ENCODE results near the gene MARCHF11. TPM values are rescaled to one million over a fixed set of nuclear protein-coding genes. Genes with fewer than 3 reads are reported as not detected.

MARCHF11 gene
- total and polyA plus RNA-seq, 2 of the 8 experiments (the other 6 are each of a cell fraction or from before 2014, with no cell fraction given), result 0.27 to 0.82 TPM

- Histone ChIP-seq H2AFZ (ENCODE audit: low read length) (no peak overlapping the region), H3K27me3 (replicated peaks in 1 of 4; ENCODE audit: control insufficient read depth in 3 of 4, extremely low read depth in 1 of 4, insufficient read depth in 3 of 4, low read length in 3 of 4) (no peaks in the 10 kb centered on the region), H3K14ac (ENCODE audit: insufficient read length) (no peak overlapping the region), H4K8ac (ENCODE audit: extremely low read depth, insufficient read depth, low read length) (no peak overlapping the region), H3K56ac (replicated peaks; ENCODE audit: insufficient read length, low read depth, low read length) (no peak overlapping the region), H3K4me3 (ENCODE audit: extremely low read depth in 1 of 4, insufficient read depth in 2 of 4, low read depth in 3 of 4, low read length in 4 of 4) (no peak overlapping the region), H2AK5ac (ENCODE audit: low read depth, low read length) (no peak overlapping the region), H4K91ac (replicated peaks; ENCODE audit: insufficient read length, low read length) (no peak overlapping the region), H2BK5ac (ENCODE audit: low read depth, low read length) (no peak overlapping the region), H3K23ac (ENCODE audit: insufficient read length) (no peak overlapping the region), H3K18ac (ENCODE audit: extremely low read depth, low read length) (no peak overlapping the region), H3K4ac (replicated peaks; ENCODE audit: insufficient read length, low read depth, low read length) (no peak overlapping the region), H2BK12ac (ENCODE audit: low read depth, low read length) (no peak overlapping the region), H3K4me1 (replicated peaks in 1 of 4; ENCODE audit: control insufficient read depth in 3 of 4, insufficient read depth in 4 of 4, low read length in 3 of 4) (no peaks in the 10 kb centered on the region), H2BK15ac (ENCODE audit: low read length) (no peak overlapping the region), H3K79me1 (ENCODE audit: low read depth, low read length) (no peaks in the 10 kb centered on the region), H3K9me3 (ENCODE audit: insufficient read depth in 2 of 2, low read depth in 1 of 2, low read length in 1 of 2) (no peaks in the 10 kb centered on the region), H3K9ac (replicated peaks in 1 of 4; ENCODE audit: extremely low read depth in 1 of 4, low read depth in 3 of 4, low read length in 3 of 4) (no peak overlapping the region), H3K27ac (ENCODE audit: low read depth, low read length) (no peak overlapping the region), H4K20me1 (replicated peaks in 1 of 2; ENCODE audit: control insufficient read depth in 1 of 2, insufficient read depth in 2 of 2, low read length in 2 of 2) (no peaks in the 10 kb centered on the region), H3K79me2 (ENCODE audit: control insufficient read depth in 1 of 2, insufficient read depth in 2 of 2, low read length in 2 of 2) (no peaks in the 10 kb centered on the region), H3K36me3 (ENCODE audit: control insufficient read depth in 2 of 4, insufficient read depth in 4 of 4, low read length in 3 of 4) (no peaks in the 10 kb centered on the region), H2BK120ac (replicated peaks; ENCODE audit: low read depth, low read length) (no peak overlapping the region), H2BK20ac (ENCODE audit: low read length) (no peak overlapping the region), H3K4me2 (ENCODE audit: insufficient read depth in 1 of 2, low read depth in 2 of 2, low read length in 2 of 2) (no peak overlapping the region), H4K5ac (ENCODE audit: insufficient read length, low read depth, low read length) (no peak overlapping the region), H3K23me2 (ENCODE audit: low read depth, low read length) (0 out of 2 replicates have a peak, but pooled peaks cover 2% of the 10 kb centered on the region)
- DNase-seq (ENCODE audit: low read depth in 1 of 2, low spot score in 2 of 2), result no peak
- POLR2A ChIA-PET (ENCODE audit: partially characterized antibody), result no interaction called here
- FAIRE-seq, result no peak
- CTCF ChIA-PET (ENCODE audit: partially characterized antibody), result interaction anchor here (0.9 kb wide), 1 partner anchor 10 kb away, joined by 3 read pairs; no protein-coding TSS in a partner anchor
- no peak for TF ChIP-seq CEBPB (IDR thresholded peaks at IDR 0.05; ENCODE audit: low read depth, low read length)
- TF ChIP-seq JUND (IDR thresholded peaks at IDR 0.05; ENCODE audit: low read length), result no peak
- no peak for TF ChIP-seq SP2 (IDR thresholded peaks at IDR 0.05; ENCODE audit: low read length)
- no peak for TF ChIP-seq HDAC6 (IDR thresholded peaks at IDR 0.05; ENCODE audit: low read depth, low read length)
- no peak for TF ChIP-seq SIN3A (conservative IDR thresholded peaks at IDR 0.05 in 1 of 2, IDR thresholded peaks at IDR 0.05 in 1 of 2; ENCODE audit: low read depth in 1 of 2, low read length in 2 of 2)
- TF ChIP-seq KDM5A (IDR thresholded peaks at IDR 0.05; ENCODE audit: low read length), result no peak
- no peak for TF ChIP-seq CTBP2 (IDR thresholded peaks at IDR 0.05; ENCODE audit: borderline replicate concordance, insufficient read depth, insufficient read length, low read length)
- TF ChIP-seq GTF2F1 (IDR thresholded peaks at IDR 0.05; ENCODE audit: borderline replicate concordance, low read depth, low read length), result no peak
- no peak for TF ChIP-seq SIRT6 (IDR thresholded peaks at IDR 0.05; ENCODE audit: low read length)
- TF ChIP-seq TCF12 (IDR thresholded peaks at IDR 0.05; ENCODE audit: low read depth, low read length), result no peak
- TF ChIP-seq POLR2A (IDR thresholded peaks at IDR 0.05; ENCODE audit: control extremely low read depth in 1 of 2, low read depth in 2 of 2, low read length in 2 of 2), result no peak
- no peak for TF ChIP-seq YY1 (IDR thresholded peaks at IDR 0.05; ENCODE audit: low read depth, low read length)
- TF ChIP-seq, protein P1, sequence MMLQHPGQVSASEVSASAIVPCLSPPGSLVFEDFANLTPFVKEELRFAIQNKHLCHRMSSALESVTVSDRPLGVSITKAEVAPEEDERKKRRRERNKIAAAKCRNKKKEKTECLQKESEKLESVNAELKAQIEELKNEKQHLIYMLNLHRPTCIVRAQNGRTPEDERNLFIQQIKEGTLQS (IDR thresholded peaks at IDR 0.05; ENCODE audit: insufficient read depth, low read depth, low read length), result no peak
- TF ChIP-seq RBBP5 (IDR thresholded peaks at IDR 0.05; ENCODE audit: borderline replicate concordance, low read depth, low read length), result no peak
- 58% methylated on average over 3 of the region's 3 CpGs; no CpG with 5 or more reads in 1 of the 2 experiments for WGBS, 2 experiments (ENCODE audit: extremely low coverage in 1 of 2, insufficient coverage in 1 of 2, insufficient read length in 1 of 2, insufficient replicate concordance in 2 of 2, low coverage in 1 of 2, low lambda C conversion rate in 2 of 2, missing lambda C conversion rate in 1 of 2)
These were observed 118.4 kb downstream of the MARCHF11 start for GRCh38 chr5:16061163-16061562.

Data from H1 (cell line).